H1 (cell line): ENCODE data around the gene WDR81. TPM values are rescaled to one million over a fixed set of nuclear protein-coding genes. Genes with fewer than 3 reads are reported as not detected.

ENCODE experiments used
- CTCF ChIA-PET: fragments of 300-600 bp; sonication (Branson Sonifier 250); formaldehyde crosslinking; loops from one replicate; lab custom pipeline; 2021; ENCODE audit not compliant: partially characterized antibody; lab: Charles Lee
- POLR2A ChIA-PET: fragments of 300-600 bp; sonication (Branson Sonifier 250); formaldehyde crosslinking; loops from one replicate; lab custom pipeline; 2021; ENCODE audit warnings: inconsistent platforms; ENCODE audit not compliant: partially characterized antibody; lab: Charles Lee
- DNase-seq, 2 experiments: peaks; one replicate each; pipeline versions ENCODE4 v3.0.0 to v3.0.0-alpha.2; 2010 to 2022; ENCODE audit warnings: low spot score in 2 of 2, low read depth in 1 of 2, mixed read lengths in 1 of 2
- FAIRE-seq: peaks from 2 replicates; lab custom pipeline; 2011; peaks lifted over from hg19 to GRCh38; lab: Jason Lieb, UNC
- H2AFZ ChIP-seq: 2 replicates; pipeline ENCODE4 v1.8.1; 2012; ENCODE audit warnings: low read length, inconsistent platforms
- H2AK5ac ChIP-seq: 2 replicates; pipeline ENCODE4 v1.6.1; 2013; ENCODE audit warnings: low read depth, low read length
- H2BK120ac ChIP-seq: replicated peaks from 2 replicates; pipeline ENCODE3; 2013; ENCODE audit warnings: low read depth, low read length, inconsistent platforms
- H2BK12ac ChIP-seq: 2 replicates; pipeline ENCODE4 v1.6.1; 2013; ENCODE audit warnings: low read depth, low read length
- H2BK15ac ChIP-seq: 2 replicates; pipeline ENCODE4 v1.6.1; 2013; ENCODE audit warnings: low read length
- H2BK20ac ChIP-seq: 2 replicates; pipeline ENCODE4 v1.6.1; 2013; ENCODE audit warnings: low read length
- H2BK5ac ChIP-seq: 2 replicates; pipeline ENCODE4 v1.6.1; 2013; ENCODE audit warnings: low read depth, low read length
- H3K14ac ChIP-seq: 2 replicates; pipeline ENCODE4 v1.6.1; 2013; ENCODE audit warnings: inconsistent platforms; ENCODE audit not compliant: insufficient read length
- H3K18ac ChIP-seq: 2 replicates; pipeline ENCODE4 v1.6.1; 2013; ENCODE audit warnings: low read length; ENCODE audit errors: extremely low read depth
- H3K23ac ChIP-seq: 2 replicates; pipeline ENCODE4 v1.6.1; 2013; ENCODE audit warnings: inconsistent platforms; ENCODE audit not compliant: insufficient read length
- H3K23me2 ChIP-seq: 2 replicates; pipeline ENCODE4 v1.6.1; 2013; ENCODE audit warnings: low read depth, low read length
- H3K27ac ChIP-seq: 2 replicates; pipeline ENCODE4 v1.6.1; 2011; ENCODE audit warnings: low read depth, low read length, inconsistent platforms
- H3K27me3 ChIP-seq, 4 experiments: replicated peaks in 1 of 4; 1 replicate in 1 of 4; 2 replicates in 3 of 4; pipeline versions ENCODE4 v1.6.1 to v1.8.1; 2011 to 2013; ENCODE audit warnings: low read length in 3 of 4, mild to moderate bottlenecking in 3 of 4, inconsistent platforms in 2 of 4, mixed read lengths in 2 of 4, moderate library complexity in 1 of 4; ENCODE audit not compliant: control insufficient read depth in 3 of 4, insufficient read depth in 3 of 4; ENCODE audit errors: extremely low read depth in 1 of 4
- H3K36me3 ChIP-seq, 4 experiments: 2 replicates each; pipeline versions ENCODE4 v1.6.1 to v1.8.1; 2011 to 2013; ENCODE audit warnings: mild to moderate bottlenecking in 4 of 4, low read length in 3 of 4, moderate library complexity in 2 of 4, control low read depth in 1 of 4, inconsistent platforms in 1 of 4; ENCODE audit not compliant: insufficient read depth in 4 of 4, control insufficient read depth in 2 of 4
- H3K4ac ChIP-seq: replicated peaks from 2 replicates; pipeline ENCODE3; 2013; ENCODE audit warnings: low read length, low read depth, mixed read lengths, inconsistent platforms; ENCODE audit not compliant: insufficient read length
- H3K4me1 ChIP-seq, 4 experiments: replicated peaks in 1 of 4; 1 replicate in 1 of 4; 2 replicates in 3 of 4; pipeline versions ENCODE4 v1.6.1 to v1.8.1; 2011 to 2013; ENCODE audit warnings: low read length in 3 of 4, inconsistent platforms in 2 of 4, mixed read lengths in 1 of 4; ENCODE audit not compliant: insufficient read depth in 4 of 4, control insufficient read depth in 3 of 4
- H3K4me2 ChIP-seq, 2 experiments: 2 replicates each; pipeline versions ENCODE4 v1.6.1 to v1.8.1; 2011 to 2013; ENCODE audit warnings: low read depth in 2 of 2, low read length in 2 of 2, control low read depth in 1 of 2, inconsistent platforms in 1 of 2, mild to moderate bottlenecking in 1 of 2; ENCODE audit not compliant: insufficient read depth in 1 of 2
- H3K4me3 ChIP-seq, 4 experiments: fragments of 200-600, 300-600 bp in 1 of 4; sonication (generic), shearing (Covaris generic), sonication (Bioruptor Twin) in 1 of 4; 2 replicates each; pipeline versions ENCODE4 v1.5.1 to v1.8.1; 2011 to 2016; ENCODE audit warnings: low read length in 4 of 4, low read depth in 3 of 4, control low read depth in 2 of 4, inconsistent platforms in 2 of 4, mild to moderate bottlenecking in 2 of 4, mixed read lengths in 1 of 4, moderate library complexity in 1 of 4; ENCODE audit not compliant: insufficient read depth in 2 of 4; ENCODE audit errors: extremely low read depth in 1 of 4
- H3K56ac ChIP-seq: replicated peaks from 2 replicates; pipeline ENCODE3; 2013; ENCODE audit warnings: low read depth, mild to moderate bottlenecking, mixed read lengths, low read length, inconsistent platforms; ENCODE audit not compliant: insufficient read length
- H3K79me1 ChIP-seq: 2 replicates; pipeline ENCODE4 v1.6.1; 2013; ENCODE audit warnings: low read depth, low read length, control low read depth
- H3K79me2 ChIP-seq, 2 experiments: 2 replicates each; pipeline versions ENCODE4 v1.6.1 to v1.8.1; 2012 to 2013; ENCODE audit warnings: low read length in 2 of 2, mild to moderate bottlenecking in 2 of 2, inconsistent platforms in 1 of 2; ENCODE audit not compliant: insufficient read depth in 2 of 2, control insufficient read depth in 1 of 2
- H3K9ac ChIP-seq, 4 experiments: replicated peaks in 1 of 4; 1 replicate in 1 of 4; 2 replicates in 3 of 4; pipeline versions ENCODE4 v1.6.1 to v1.8.1; 2011 to 2013; ENCODE audit warnings: low read depth in 3 of 4, low read length in 3 of 4, control low read depth in 2 of 4, mild to moderate bottlenecking in 2 of 4, moderate library complexity in 2 of 4, inconsistent platforms in 1 of 4; ENCODE audit errors: extremely low read depth in 1 of 4
- H3K9me3 ChIP-seq, 2 experiments: 2 replicates each; pipeline versions ENCODE4 v1.6.1 to v1.8.1; 2012 to 2013; ENCODE audit warnings: mild to moderate bottlenecking in 2 of 2, moderate library complexity in 2 of 2, control low read depth in 1 of 2, inconsistent platforms in 1 of 2, low read depth in 1 of 2, low read length in 1 of 2, mixed read lengths in 1 of 2; ENCODE audit not compliant: insufficient read depth in 2 of 2
- H4K20me1 ChIP-seq, 2 experiments: replicated peaks in 1 of 2; 2 replicates each; pipeline versions ENCODE3 to v1.8.1; 2011 to 2013; ENCODE audit warnings: inconsistent platforms in 2 of 2, low read length in 2 of 2, mild to moderate bottlenecking in 1 of 2; ENCODE audit not compliant: insufficient read depth in 2 of 2, control insufficient read depth in 1 of 2
- H4K5ac ChIP-seq: 2 replicates; pipeline ENCODE4 v1.6.1; 2013; ENCODE audit warnings: low read length, low read depth, mixed read lengths, inconsistent platforms; ENCODE audit not compliant: insufficient read length
- H4K8ac ChIP-seq: 2 replicates; pipeline ENCODE4 v1.8.0; 2013; ENCODE audit warnings: mild to moderate bottlenecking, moderate library complexity, low read length, inconsistent platforms; ENCODE audit not compliant: insufficient read depth; ENCODE audit errors: extremely low read depth
- H4K91ac ChIP-seq: replicated peaks from 2 replicates; pipeline ENCODE3; 2013; ENCODE audit warnings: low read length, mixed read lengths, inconsistent platforms; ENCODE audit not compliant: insufficient read length
- CBX5 ChIP-seq: fragments of 300-800, 300-1000 bp; sonication (generic); IDR thresholded peaks from 2 replicates; pipeline ENCODE4 v1.7.1; 2016; ENCODE audit warnings: antibody characterized with exemption, low read length, low read depth
- CTBP2 ChIP-seq: IDR thresholded peaks from 2 replicates; pipeline ENCODE4 v1.7.0; 2011; ENCODE audit warnings: borderline replicate concordance, mild to moderate bottlenecking, moderate library complexity, mixed read lengths, low read length; ENCODE audit not compliant: insufficient read depth, insufficient read length
- HDAC6 ChIP-seq: IDR thresholded peaks from one replicate; pipeline ENCODE4 v1.7.1; 2012; ENCODE audit warnings: low read depth, mild to moderate bottlenecking, inconsistent platforms, low read length, moderate library complexity
- MAX ChIP-seq: IDR thresholded peaks from 2 replicates; pipeline ENCODE4 v1.6.1; 2012; ENCODE audit warnings: inconsistent platforms
- NANOG ChIP-seq: IDR thresholded peaks from 2 replicates; pipeline ENCODE4 v1.6.1; 2011; ENCODE audit warnings: low read length, low read depth, mild to moderate bottlenecking, inconsistent platforms; ENCODE audit not compliant: insufficient read depth, poor library complexity, severe bottlenecking
- NRF1 ChIP-seq: IDR thresholded peaks from 2 replicates; pipeline ENCODE4 v1.6.1; 2011; ENCODE audit warnings: mild to moderate bottlenecking, low read depth, low read length, improper control_type of control experiment
- PHF8 ChIP-seq: fragments of 200-600 bp; sonication (generic); conservative IDR thresholded peaks from 2 replicates; pipeline ENCODE4 v1.7.1; 2012; ENCODE audit warnings: low read depth, mild to moderate bottlenecking, inconsistent platforms, low read length, moderate library complexity
- POU5F1 ChIP-seq: IDR thresholded peaks from 2 replicates; pipeline ENCODE4 v1.6.1; 2011; ENCODE audit warnings: low read depth, mild to moderate bottlenecking, low read length, moderate library complexity
- SIX5 ChIP-seq: IDR thresholded peaks from 2 replicates; pipeline ENCODE4 v1.6.1; 2011; ENCODE audit warnings: mild to moderate bottlenecking, low read depth, low read length
- TAF7 ChIP-seq: optimal IDR thresholded peaks from 2 replicates; pipeline ENCODE3; 2011; ENCODE audit warnings: low read depth, mild to moderate bottlenecking, inconsistent platforms, low read length, moderate library complexity, borderline replicate concordance
- USF2 ChIP-seq: IDR thresholded peaks from 2 replicates; pipeline ENCODE4 v1.6.1; 2011; ENCODE audit warnings: low read length, improper control_type of control experiment
- WGBS, 2 experiments: shearing (Covaris generic) in 1 of 2; methylation state at CpG; one replicate each; pipeline versions ENCODE4 v1.1.6 to v1.1.7; 2013 to 2015; ENCODE audit warnings: low lambda C conversion rate in 2 of 2, mixed read lengths in 2 of 2, inconsistent platforms in 1 of 2, low coverage in 1 of 2, missing lambda C conversion rate in 1 of 2; ENCODE audit not compliant: insufficient replicate concordance in 2 of 2, insufficient coverage in 1 of 2, insufficient read length in 1 of 2; ENCODE audit errors: extremely low coverage in 1 of 2, missing lambda C conversion rate in 1 of 2; 5-methylcytosine and 5-hydroxymethylcytosine counted together
- polyA plus RNA-seq, 7 experiments: library from polyadenylated mRNA; depleted of rRNA in 3 of 7; stranded (reverse) in 5 of 7; unstranded in 2 of 7; fragments of >200 nt in 5 of 7; fragments of 200-250 nt in 2 of 7; gene quantifications; 1 replicate in 5 of 7; 2 replicates in 1 of 7; 4 replicates in 1 of 7; pipeline versions ENCODE4 v1.2.1 to v1.2.3, GENCODE V29; 2011 to 2013; ENCODE audit warnings: missing spikeins in 2 of 7, mixed read lengths in 2 of 7
- total RNA-seq: library from RNA; stranded (reverse); fragmentation: NEBNext Ultra II Directional; extraction: Animal tissue kit (Norgen Biotek cat#: 25700); gene quantifications from 2 replicates; pipeline ENCODE4 v1.2.1, GENCODE V29; 2021

WDR81 gene
- total and polyA plus RNA-seq, 2 of the 8 experiments (the other 6 are each of a cell fraction or from before 2014, with no cell fraction given): 9.1 to 12.3 TPM

- Histone ChIP-seq H4K20me1 (peaks cover 0 to 5% of the 10 kb centered on the region in 2 experiments), H3K27me3 (0 out of 7 replicates have a peak, but pooled peaks cover 0 to 2% (median 0%) of the 10 kb centered on the region in 4 experiments)
- no peak for TF ChIP-seq CBX5
- no peak for TF ChIP-seq NRF1
- TF ChIP-seq SIX5: no peak
- TF ChIP-seq PHF8: no peak
- no peak for TF ChIP-seq POU5F1
- no peak for TF ChIP-seq USF2
- no peak for TF ChIP-seq MAX
- no peak for TF ChIP-seq NANOG
- TF ChIP-seq TAF7: no peak
- no peak for TF ChIP-seq CTBP2
- TF ChIP-seq HDAC6: no peak
- TF ChIP-seq, all 59 proteins: peak for 0
- Histone ChIP-seq H3K14ac (no peak overlapping the region), H3K79me1 (peaks cover 4% of the 10 kb centered on the region; the same call in 1 of the 2 replicates), H3K9me3 (no peaks in the 10 kb centered on the region), H3K4me3 (no peak overlapping the region), H3K27ac (no peak overlapping the region), H4K5ac (no peak overlapping the region), H2BK20ac (no peak overlapping the region), H3K79me2 (no peaks in the 10 kb centered on the region; a peak in 1 of 4 replicates), H3K4ac (no peak overlapping the region), H3K36me3 (no peaks in the 10 kb centered on the region; a peak in 3 of 8 replicates), H3K56ac (no peak overlapping the region), H4K91ac (no peak overlapping the region), H2BK15ac (no peak overlapping the region), H3K23me2 (peaks cover 8% of the 10 kb centered on the region; the same call in 1 of the 2 replicates), H3K4me2 (no peak overlapping the region), H2BK12ac (no peak overlapping the region), H3K9ac (no peak overlapping the region), H4K8ac (no peak overlapping the region), H2BK120ac (no peak overlapping the region), H3K4me1 (peaks cover 0 to 5% (median 3%) of the 10 kb centered on the region in 4 experiments; a peak in 5 of 7 replicates), H2BK5ac (no peak overlapping the region), H2AFZ (no peak overlapping the region), H3K18ac (no peak overlapping the region), H3K23ac (no peak overlapping the region), H2AK5ac (no peak overlapping the region)
- ChIA-PET CTCF (interaction anchor here (0.6 to 2.6 kb wide), 10 partner anchors 10 to 365 kb away, joined by 3 to 8 read pairs (median 4); no protein-coding TSS in a partner anchor), POLR2A (interaction anchor here (1.3 to 3.1 kb wide), 4 partner anchors 10 to 35 kb away, joined by 3 to 17 read pairs (median 6); partner anchors contain the start of genes SERPINF1 and TLCD2)
- WGBS, 2 experiments: 91% methylated on average over 18 of the region's 18 CpGs; no CpG with 5 or more reads in 1 of the 2 experiments
- no peak for DNase-seq
- no peak for FAIRE-seq
Measured at GRCh38 chr17:1726626-1727257, 2.2 kb downstream of the WDR81 start.
